ENCODE measurements around the gene DRC3.

The DRC3 gene

DNA sequence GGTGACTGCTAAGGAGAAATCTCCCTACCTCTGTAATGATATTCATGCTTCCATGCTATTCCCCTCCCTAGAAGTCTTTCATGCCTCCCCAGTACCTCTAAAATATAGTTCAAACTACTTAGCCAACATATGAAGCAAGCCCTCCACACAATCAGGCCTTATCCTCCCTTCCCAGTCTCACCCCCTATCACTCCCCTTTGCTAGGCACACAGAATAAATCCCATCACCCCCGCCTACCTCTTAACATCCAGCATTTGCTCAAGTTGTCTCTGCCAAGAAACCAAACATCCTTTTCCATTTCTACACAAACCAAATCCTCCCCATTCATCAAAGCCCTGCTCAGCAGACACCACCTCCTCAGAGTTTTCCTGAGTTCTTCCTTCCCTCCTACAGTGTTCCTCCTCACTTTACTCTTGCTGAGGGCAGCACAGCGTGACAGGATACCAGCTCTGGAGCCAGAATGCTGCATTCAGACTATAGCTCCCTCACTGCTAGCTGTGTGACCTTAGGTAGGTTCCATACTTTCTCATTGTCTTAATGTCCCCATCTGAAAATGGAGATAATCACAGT, 7.4 kb upstream of the DRC3 start:
- Histone ChIP-seq H3K36me3 (replicated peaks in 1 of 2; ENCODE audit: control insufficient read depth in 2 of 2, insufficient read depth in 2 of 2, low read length in 2 of 2) (no peaks in the 10 kb centered on the region), H2BK5ac (ENCODE audit: low read length) (no peak overlapping the region), H2BK12ac (ENCODE audit: low read length) (no peak overlapping the region), H3K79me1 (ENCODE audit: low read depth, low read length) (peaks cover 2% of the 10 kb centered on the region), H2AFZ (ENCODE audit: low read length) (no peak overlapping the region), H4K91ac (ENCODE audit: low read depth, low read length, poor library complexity) (no peak overlapping the region), H3K4me1 (ENCODE audit: control insufficient read depth in 2 of 2, insufficient read depth in 1 of 2, low read depth in 1 of 2, low read length in 2 of 2) (peaks cover 0 to 1% of the 10 kb centered on the region in 2 donors), H3K4me2 (ENCODE audit: insufficient read depth, low read length, poor library complexity, severe bottlenecking) (no peak overlapping the region), H3K9me3 (replicated peaks in 1 of 2; ENCODE audit: control insufficient read depth in 2 of 2, insufficient read depth in 1 of 2, low read depth in 1 of 2, low read length in 2 of 2) (no peaks in the 10 kb centered on the region), H3K9ac (ENCODE audit: low read depth, low read length, poor library complexity) (no peak overlapping the region), H2BK120ac (ENCODE audit: low read depth, low read length) (no peak overlapping the region), H3K4ac (ENCODE audit: low read length) (no peak overlapping the region), H3K4me3 (ENCODE audit: low read length in 2 of 2) (no peak overlapping the region), H2BK15ac (ENCODE audit: low read length) (no peak overlapping the region), H3K27ac (replicated peaks; ENCODE audit: low read length) (no peak overlapping the region), H3K14ac (ENCODE audit: low read length) (no peak overlapping the region), H3K18ac (ENCODE audit: low read length) (no peak overlapping the region), H2AK5ac (ENCODE audit: low read depth, low read length) (no peak overlapping the region), H3K23ac (ENCODE audit: low read depth, low read length, poor library complexity) (no peak overlapping the region), H3K27me3 (ENCODE audit: control insufficient read depth in 3 of 3, insufficient read depth in 3 of 3, low read depth in 1 of 3, low read length in 3 of 3) (no peaks in the 10 kb centered on the region), H4K8ac (ENCODE audit: low read depth, low read length) (no peak overlapping the region)
- no peak for DNase-seq (ENCODE audit: low spot score)
- no CpG with 5 or more reads among the region's 2 CpGs for WGBS, 2 donors (ENCODE audit: extremely low coverage in 2 of 2, insufficient read length in 2 of 2, insufficient replicate concordance in 1 of 2)

DNA sequence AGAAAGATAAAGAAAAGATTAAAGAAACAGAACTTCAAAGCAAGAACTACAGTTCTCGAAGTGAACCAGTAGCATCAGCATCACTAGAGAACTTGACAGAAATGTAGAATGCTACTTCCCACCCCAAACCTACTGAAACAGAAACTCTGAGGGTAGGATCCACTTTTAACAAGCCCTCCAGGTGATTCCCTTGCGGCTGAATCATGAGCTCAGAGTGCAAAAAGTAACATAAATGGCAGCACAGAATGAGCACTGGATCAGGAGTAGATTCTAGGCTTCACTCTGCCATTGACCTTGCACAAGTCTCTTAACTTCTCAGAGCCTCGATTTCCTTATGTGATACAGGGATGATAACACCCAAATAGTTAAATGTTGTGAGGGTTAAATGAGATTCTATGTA, 6.3 kb upstream of the DRC3 start:
- Histone ChIP-seq H3K79me1 (ENCODE audit: low read depth, low read length) (peaks cover 2% of the 10 kb centered on the region), H2AFZ (ENCODE audit: low read length) (no peak overlapping the region), H2BK5ac (ENCODE audit: low read length) (no peak overlapping the region), H3K9ac (ENCODE audit: low read depth, low read length, poor library complexity) (no peak overlapping the region), H2BK15ac (ENCODE audit: low read length) (no peak overlapping the region), H3K18ac (ENCODE audit: low read length) (no peak overlapping the region), H4K8ac (ENCODE audit: low read depth, low read length) (no peak overlapping the region), H3K4me3 (ENCODE audit: low read length in 2 of 2) (no peak overlapping the region), H3K36me3 (replicated peaks in 1 of 2; ENCODE audit: control insufficient read depth in 2 of 2, insufficient read depth in 2 of 2, low read length in 2 of 2) (no peaks in the 10 kb centered on the region), H2BK12ac (ENCODE audit: low read length) (no peak overlapping the region), H3K27ac (replicated peaks; ENCODE audit: low read length) (no peak overlapping the region), H3K14ac (ENCODE audit: low read length) (no peak overlapping the region), H3K4me2 (ENCODE audit: insufficient read depth, low read length, poor library complexity, severe bottlenecking) (no peak overlapping the region), H4K91ac (ENCODE audit: low read depth, low read length, poor library complexity) (no peak overlapping the region), H3K9me3 (replicated peaks in 1 of 2; ENCODE audit: control insufficient read depth in 2 of 2, insufficient read depth in 1 of 2, low read depth in 1 of 2, low read length in 2 of 2) (no peaks in the 10 kb centered on the region), H3K4ac (ENCODE audit: low read length) (no peak overlapping the region), H2BK120ac (ENCODE audit: low read depth, low read length) (no peak overlapping the region), H3K27me3 (ENCODE audit: control insufficient read depth in 3 of 3, insufficient read depth in 3 of 3, low read depth in 1 of 3, low read length in 3 of 3) (no peaks in the 10 kb centered on the region), H3K4me1 (ENCODE audit: control insufficient read depth in 2 of 2, insufficient read depth in 1 of 2, low read depth in 1 of 2, low read length in 2 of 2) (peaks cover 2 to 4% of the 10 kb centered on the region in 2 donors), H2AK5ac (ENCODE audit: low read depth, low read length) (no peak overlapping the region), H3K23ac (ENCODE audit: low read depth, low read length, poor library complexity) (no peak overlapping the region)
- DNase-seq (ENCODE audit: low spot score), result no peak
- WGBS, 2 donors (ENCODE audit: extremely low coverage in 2 of 2, insufficient read length in 2 of 2, insufficient replicate concordance in 1 of 2), result no CpG with 5 or more reads among the region's 3 CpGs

GRCh38 chr17:17970699-17971430, 1.8 kb upstream of the DRC3 start:
- H3K27ac ChIP-seq (replicated peaks; ENCODE audit: low read length), result no peak overlapping the region
- no peak overlapping the region for H3K23ac ChIP-seq (ENCODE audit: low read depth, low read length, poor library complexity)
- H2AFZ ChIP-seq (ENCODE audit: low read length), result no peak overlapping the region
- H3K9ac ChIP-seq (ENCODE audit: low read depth, low read length, poor library complexity), result no peak overlapping the region
- H3K4ac ChIP-seq (ENCODE audit: low read length), result no peak overlapping the region
- H3K27me3 ChIP-seq (ENCODE audit: control insufficient read depth in 3 of 3, insufficient read depth in 3 of 3, low read depth in 1 of 3, low read length in 3 of 3), result no peaks in the 10 kb centered on the region
- no peak overlapping the region for H2BK12ac ChIP-seq (ENCODE audit: low read length)
- no CpG with 5 or more reads among the region's 1 CpG for WGBS, 2 donors (ENCODE audit: extremely low coverage in 2 of 2, insufficient read length in 2 of 2, insufficient replicate concordance in 1 of 2)
- peak overlapping the region; percentile 92 for H3K4me2 ChIP-seq (ENCODE audit: insufficient read depth, low read length, poor library complexity, severe bottlenecking)
- no peak overlapping the region for H2BK5ac ChIP-seq (ENCODE audit: low read length)
- no peak overlapping the region for H3K14ac ChIP-seq (ENCODE audit: low read length)
- no peak overlapping the region for H4K8ac ChIP-seq (ENCODE audit: low read depth, low read length)
- no peak overlapping the region for H2BK120ac ChIP-seq (ENCODE audit: low read depth, low read length)
- peaks cover 5 to 10% of the 10 kb centered on the region in 2 donors for H3K4me1 ChIP-seq (ENCODE audit: control insufficient read depth in 2 of 2, insufficient read depth in 1 of 2, low read depth in 1 of 2, low read length in 2 of 2)
- H3K36me3 ChIP-seq (replicated peaks in 1 of 2; ENCODE audit: control insufficient read depth in 2 of 2, insufficient read depth in 2 of 2, low read length in 2 of 2), result no peaks in the 10 kb centered on the region
- no peak overlapping the region for H4K91ac ChIP-seq (ENCODE audit: low read depth, low read length, poor library complexity)
- DNase-seq (ENCODE audit: low spot score), result no peak
- H3K79me1 ChIP-seq (ENCODE audit: low read depth, low read length), result peaks cover 4% of the 10 kb centered on the region
- no peak overlapping the region for H3K18ac ChIP-seq (ENCODE audit: low read length)
- no peak overlapping the region for H2AK5ac ChIP-seq (ENCODE audit: low read depth, low read length)
- H3K4me3 ChIP-seq (ENCODE audit: low read length in 2 of 2), result peak overlapping the region in 1 of 2 donors; percentile 64
- no peaks in the 10 kb centered on the region for H3K9me3 ChIP-seq (replicated peaks in 1 of 2; ENCODE audit: control insufficient read depth in 2 of 2, insufficient read depth in 1 of 2, low read depth in 1 of 2, low read length in 2 of 2)
- H2BK15ac ChIP-seq (ENCODE audit: low read length), result no peak overlapping the region

- DNase-seq (ENCODE audit: low spot score), result no peak
- peak overlapping the region; percentile 64 to 89 for H3K4me3 ChIP-seq (ENCODE audit: low read length in 2 of 2)
Observed at GRCh38 chr17:17971431-17972125, 1.1 kb upstream of the DRC3 start.

More at GRCh38 chr17:17971431-17972125, 1.1 kb upstream of the DRC3 start:
- no CpG with 5 or more reads among the region's 33 CpGs for WGBS, 2 donors (ENCODE audit: extremely low coverage in 2 of 2, insufficient read length in 2 of 2, insufficient replicate concordance in 1 of 2)
- Histone ChIP-seq H4K91ac (ENCODE audit: low read depth, low read length, poor library complexity) (no peak overlapping the region), H3K4me2 (ENCODE audit: insufficient read depth, low read length, poor library complexity, severe bottlenecking) (peak overlapping the region; percentile 92), H3K27ac (replicated peaks; ENCODE audit: low read length) (no peak overlapping the region), H3K9ac (ENCODE audit: low read depth, low read length, poor library complexity) (peak overlapping the region; percentile 91), H3K18ac (ENCODE audit: low read length) (peak overlapping the region; percentile 49), H3K79me1 (ENCODE audit: low read depth, low read length) (peaks cover 4% of the 10 kb centered on the region), H3K4me1 (ENCODE audit: control insufficient read depth in 2 of 2, insufficient read depth in 1 of 2, low read depth in 1 of 2, low read length in 2 of 2) (peaks cover 5 to 10% of the 10 kb centered on the region in 2 donors), H3K9me3 (replicated peaks in 1 of 2; ENCODE audit: control insufficient read depth in 2 of 2, insufficient read depth in 1 of 2, low read depth in 1 of 2, low read length in 2 of 2) (no peaks in the 10 kb centered on the region), H3K27me3 (ENCODE audit: control insufficient read depth in 3 of 3, insufficient read depth in 3 of 3, low read depth in 1 of 3, low read length in 3 of 3) (no peaks in the 10 kb centered on the region), H2BK12ac (ENCODE audit: low read length) (no peak overlapping the region), H2BK120ac (ENCODE audit: low read depth, low read length) (no peak overlapping the region), H3K14ac (ENCODE audit: low read length) (peak overlapping the region; percentile 14), H3K36me3 (replicated peaks in 1 of 2; ENCODE audit: control insufficient read depth in 2 of 2, insufficient read depth in 2 of 2, low read length in 2 of 2) (no peaks in the 10 kb centered on the region), H3K4ac (ENCODE audit: low read length) (no peak overlapping the region), H2AK5ac (ENCODE audit: low read depth, low read length) (peak overlapping the region; percentile 94), H2BK15ac (ENCODE audit: low read length) (no peak overlapping the region), H2BK5ac (ENCODE audit: low read length) (peak overlapping the region; percentile 71), H3K23ac (ENCODE audit: low read depth, low read length, poor library complexity) (peak overlapping the region; percentile 81), H2AFZ (ENCODE audit: low read length) (peak overlapping the region; percentile 87), H4K8ac (ENCODE audit: low read depth, low read length) (no peak overlapping the region)

Data from neuronal stem cell (in vitro differentiated cells).